ENCODE results near the gene WDR53. TPM values are rescaled to one million over a fixed set of nuclear protein-coding genes. Genes with fewer than 3 reads are reported as not detected.
A peak's percentile ranks its signal among the peaks of the same experiment; 100 is the strongest.

WDR53 gene
- total RNA-seq, 1 experiment from 2014 or later, result 17.8 TPM

DNA sequence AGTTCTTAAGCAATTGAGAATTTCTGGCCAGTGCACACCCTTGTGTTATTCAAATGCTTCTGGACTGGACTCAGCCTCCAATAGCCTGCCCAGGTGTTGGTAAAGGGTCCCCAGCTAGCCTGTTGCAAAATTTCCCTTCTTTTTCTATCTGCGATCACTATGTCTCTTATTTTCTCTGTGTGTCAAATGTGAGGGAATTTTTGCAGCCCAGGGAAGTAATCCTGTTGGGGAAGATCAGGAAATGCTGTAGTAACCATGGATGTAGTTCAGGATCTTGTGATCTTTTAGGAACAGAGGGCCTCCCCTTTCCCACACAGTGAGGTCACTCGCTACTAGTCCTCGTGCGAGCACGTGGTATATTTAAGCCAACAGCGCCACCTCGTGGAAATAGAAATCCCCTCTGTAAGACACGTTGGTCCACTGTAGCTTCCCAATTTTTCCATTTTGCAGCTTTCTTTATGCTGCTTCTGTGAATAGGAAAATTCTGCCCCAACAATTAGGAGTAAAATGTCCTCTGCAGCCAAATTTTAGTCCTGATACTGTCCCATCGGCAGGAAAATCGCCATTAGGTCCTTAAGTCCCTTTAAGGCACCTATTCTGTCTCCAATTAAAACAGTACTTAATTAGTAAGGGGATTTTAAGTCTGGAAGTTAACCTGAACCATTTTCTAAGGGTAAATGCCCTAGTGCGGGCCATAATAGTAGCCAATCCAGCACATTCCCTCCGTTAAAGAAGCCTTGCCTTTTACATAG, 49.2 kb downstream of the WDR53 start:
- BruUV-seq (replicated peaks), result no TSS peak
- Histone ChIP-seq H3K4me3 (ENCODE audit: low read depth, low read length) (no peak overlapping the region), H3K27me3 (replicated peaks; ENCODE audit: control insufficient read depth, insufficient read depth, low read length) (no peaks in the 10 kb centered on the region), H3K36me3 (ENCODE audit: control insufficient read depth, insufficient read depth, low read length) (no peaks in the 10 kb centered on the region), H3K4me1 (no peaks in the 10 kb centered on the region), H3K9me3 (peaks cover 32% of the 10 kb centered on the region)
- Mint-ChIP-seq H3K27ac (ENCODE audit: unreplicated experiment) (no peak overlapping the region), H3K9me3 (ENCODE audit: unreplicated experiment) (peaks cover 48% of the 10 kb centered on the region), H3K4me1 (ENCODE audit: low read depth, unreplicated experiment) (no peaks in the 10 kb centered on the region), H3K27me3 (ENCODE audit: insufficient read depth, unreplicated experiment) (no peaks in the 10 kb centered on the region), H3K4me3 (ENCODE audit: unreplicated experiment) (no peak overlapping the region), H3K36me3 (ENCODE audit: insufficient read depth, unreplicated experiment) (no peaks in the 10 kb centered on the region)
- CTCF ChIA-PET, result no interaction called here
- intact Hi-C loops (cut with micrococcal nuclease; ENCODE audit: unreplicated experiment), result loop anchor here (1.0 kb wide), 1 partner anchor 266 kb away; no protein-coding TSS in a partner anchor
- TF ChIP-seq, protein P1, sequence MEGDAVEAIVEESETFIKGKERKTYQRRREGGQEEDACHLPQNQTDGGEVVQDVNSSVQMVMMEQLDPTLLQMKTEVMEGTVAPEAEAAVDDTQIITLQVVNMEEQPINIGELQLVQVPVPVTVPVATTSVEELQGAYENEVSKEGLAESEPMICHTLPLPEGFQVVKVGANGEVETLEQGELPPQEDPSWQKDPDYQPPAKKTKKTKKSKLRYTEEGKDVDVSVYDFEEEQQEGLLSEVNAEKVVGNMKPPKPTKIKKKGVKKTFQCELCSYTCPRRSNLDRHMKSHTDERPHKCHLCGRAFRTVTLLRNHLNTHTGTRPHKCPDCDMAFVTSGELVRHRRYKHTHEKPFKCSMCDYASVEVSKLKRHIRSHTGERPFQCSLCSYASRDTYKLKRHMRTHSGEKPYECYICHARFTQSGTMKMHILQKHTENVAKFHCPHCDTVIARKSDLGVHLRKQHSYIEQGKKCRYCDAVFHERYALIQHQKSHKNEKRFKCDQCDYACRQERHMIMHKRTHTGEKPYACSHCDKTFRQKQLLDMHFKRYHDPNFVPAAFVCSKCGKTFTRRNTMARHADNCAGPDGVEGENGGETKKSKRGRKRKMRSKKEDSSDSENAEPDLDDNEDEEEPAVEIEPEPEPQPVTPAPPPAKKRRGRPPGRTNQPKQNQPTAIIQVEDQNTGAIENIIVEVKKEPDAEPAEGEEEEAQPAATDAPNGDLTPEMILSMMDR (IDR thresholded peaks at IDR 0.05; ENCODE audit: insufficient read depth in 1 of 2, low read depth in 1 of 2, low read length in 1 of 2, severe bottlenecking in 1 of 2, unreplicated experiment in 1 of 2), result peak; percentile 0 to 36
- DNase-seq, result peak; percentile 63
- POLR2A ChIA-PET, result no interaction called here

DNA sequence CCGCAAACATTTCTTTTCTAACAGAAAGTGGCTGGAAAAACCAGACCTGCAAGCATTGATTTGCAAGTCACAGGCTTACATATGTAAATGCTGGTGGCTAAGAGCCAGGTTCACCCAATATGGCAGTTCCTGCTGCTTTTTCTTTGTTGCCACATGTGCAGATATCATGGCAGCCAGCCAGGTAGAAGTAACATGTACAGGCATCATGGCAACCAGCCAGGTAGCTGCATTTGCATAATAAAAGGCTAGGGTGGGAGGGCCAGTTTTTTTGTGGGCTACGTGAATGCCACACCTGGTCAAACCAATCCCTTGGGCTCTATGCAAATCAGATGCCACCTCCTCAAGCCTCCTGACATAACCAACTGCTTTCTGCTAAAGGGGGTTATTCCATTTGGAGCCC, 50.4 kb downstream of the WDR53 start:
- peaks cover 32% of the 10 kb centered on the region for H3K9me3 ChIP-seq
- H3K9me3 Mint-ChIP-seq (ENCODE audit: unreplicated experiment), result peaks cover 48% of the 10 kb centered on the region

DNA sequence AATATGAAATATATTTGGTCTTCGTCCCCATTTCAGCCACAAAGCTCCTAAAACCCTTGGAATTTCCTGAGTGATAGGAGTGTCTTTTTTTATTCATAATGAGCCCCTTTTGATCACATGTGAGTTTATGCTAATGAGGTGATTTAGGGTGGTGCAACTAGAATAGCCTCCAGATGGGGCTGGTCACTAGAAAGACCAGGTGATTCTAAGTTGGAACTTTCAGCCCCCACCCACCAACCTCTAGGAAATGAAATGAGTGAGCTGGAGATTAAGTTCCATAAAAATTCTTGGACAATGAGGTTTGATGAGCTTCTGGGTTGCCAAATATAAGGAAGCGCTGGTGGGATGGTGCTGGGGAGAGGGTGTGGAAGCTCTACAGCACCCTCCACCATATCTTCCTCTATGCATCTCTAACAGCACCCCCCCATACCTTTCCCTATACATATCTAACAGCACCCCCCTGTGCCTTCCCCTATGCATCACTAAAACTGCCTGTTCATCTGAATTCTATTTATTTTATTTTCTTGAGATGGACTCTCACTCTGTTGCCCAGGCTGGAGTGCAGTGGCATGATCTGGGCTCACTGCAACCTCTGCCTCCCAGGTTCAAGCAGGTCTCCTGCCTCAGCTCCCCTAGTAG, 51.1 kb downstream of the WDR53 start:
- no TSS peak for BruUV-seq (replicated peaks)
- no peaks in the 10 kb centered on the region for H3K36me3 ChIP-seq (ENCODE audit: control insufficient read depth, insufficient read depth, low read length)
- H3K27ac Mint-ChIP-seq (ENCODE audit: unreplicated experiment), result no peak overlapping the region
- no peaks in the 10 kb centered on the region for H3K4me1 Mint-ChIP-seq (ENCODE audit: low read depth, unreplicated experiment)
- peaks cover 48% of the 10 kb centered on the region for H3K9me3 Mint-ChIP-seq (ENCODE audit: unreplicated experiment)
- peaks cover 32% of the 10 kb centered on the region for H3K9me3 ChIP-seq
- no peak for DNase-seq
- H3K27me3 Mint-ChIP-seq (ENCODE audit: insufficient read depth, unreplicated experiment), result no peaks in the 10 kb centered on the region
- H3K4me3 Mint-ChIP-seq (ENCODE audit: unreplicated experiment), result no peak overlapping the region
- ChIA-PET POLR2A (no interaction called here), CTCF (no interaction called here)
- H3K4me1 ChIP-seq, result no peaks in the 10 kb centered on the region
- no peaks in the 10 kb centered on the region for H3K27me3 ChIP-seq (replicated peaks; ENCODE audit: control insufficient read depth, insufficient read depth, low read length)
- intact Hi-C loops (cut with micrococcal nuclease; ENCODE audit: unreplicated experiment), result no loop called here
- no peak overlapping the region for H3K4me3 ChIP-seq (ENCODE audit: low read depth, low read length)
- no peaks in the 10 kb centered on the region for H3K36me3 Mint-ChIP-seq (ENCODE audit: insufficient read depth, unreplicated experiment)
- TF ChIP-seq, protein P1 (IDR thresholded peaks at IDR 0.05; ENCODE audit: insufficient read depth in 1 of 2, low read depth in 1 of 2, low read length in 1 of 2, severe bottlenecking in 1 of 2, unreplicated experiment in 1 of 2), result no peak

More for the DNA sequence above, 50.4 kb downstream of the WDR53 start:
- Mint-ChIP-seq H3K27ac (ENCODE audit: unreplicated experiment) (no peak overlapping the region), H3K4me1 (ENCODE audit: low read depth, unreplicated experiment) (no peaks in the 10 kb centered on the region), H3K27me3 (ENCODE audit: insufficient read depth, unreplicated experiment) (no peaks in the 10 kb centered on the region), H3K36me3 (ENCODE audit: insufficient read depth, unreplicated experiment) (no peaks in the 10 kb centered on the region), H3K4me3 (ENCODE audit: unreplicated experiment) (no peak overlapping the region)
- intact Hi-C loops (cut with micrococcal nuclease; ENCODE audit: unreplicated experiment), result no loop called here
- TF ChIP-seq, protein P1 (IDR thresholded peaks at IDR 0.05; ENCODE audit: insufficient read depth in 1 of 2, low read depth in 1 of 2, low read length in 1 of 2, severe bottlenecking in 1 of 2, unreplicated experiment in 1 of 2), result no peak
- Histone ChIP-seq H3K36me3 (ENCODE audit: control insufficient read depth, insufficient read depth, low read length) (no peaks in the 10 kb centered on the region), H3K4me3 (ENCODE audit: low read depth, low read length) (no peak overlapping the region), H3K27me3 (replicated peaks; ENCODE audit: control insufficient read depth, insufficient read depth, low read length) (no peaks in the 10 kb centered on the region), H3K4me1 (no peaks in the 10 kb centered on the region)
- no TSS peak for BruUV-seq (replicated peaks)
- POLR2A ChIA-PET, result no interaction called here
- no peak for DNase-seq
- CTCF ChIA-PET, result no interaction called here
